Measurements from ENCODE around the gene MDM2.

GRCh38 chr12:68853396-68854077 lies 45.6 kb downstream of the MDM2 start:
- TF ChIP-seq CTCF (IDR thresholded peaks at IDR 0.05 in 8 of 11, conservative IDR thresholded peaks at IDR 0.05 in 3 of 11) = no peak
- TF ChIP-seq POLR2A (IDR thresholded peaks at IDR 0.05) = no peak

All from spleen (tissue), 7 donors.